H4 (cell line): ENCODE data around the gene CYBA. TPM values are rescaled to one million over a fixed set of nuclear protein-coding genes. Genes with fewer than 3 reads are reported as not detected.

ENCODE experiments used
- DNase-seq: peaks from one replicate; pipeline ENCODE4 v3.0.0-alpha.2; 2015; ENCODE audit warnings: low spot score
- total RNA-seq: library from RNA; depleted of rRNA; stranded (reverse); fragments of >200 nt; shearing (Covaris generic); gene quantifications from 2 replicates; pipeline ENCODE4 v1.2.3, GENCODE V29; 2014; rRNA removed

CYBA gene
- total RNA-seq, 1 experiment from 2014 or later = not detected

DNA sequence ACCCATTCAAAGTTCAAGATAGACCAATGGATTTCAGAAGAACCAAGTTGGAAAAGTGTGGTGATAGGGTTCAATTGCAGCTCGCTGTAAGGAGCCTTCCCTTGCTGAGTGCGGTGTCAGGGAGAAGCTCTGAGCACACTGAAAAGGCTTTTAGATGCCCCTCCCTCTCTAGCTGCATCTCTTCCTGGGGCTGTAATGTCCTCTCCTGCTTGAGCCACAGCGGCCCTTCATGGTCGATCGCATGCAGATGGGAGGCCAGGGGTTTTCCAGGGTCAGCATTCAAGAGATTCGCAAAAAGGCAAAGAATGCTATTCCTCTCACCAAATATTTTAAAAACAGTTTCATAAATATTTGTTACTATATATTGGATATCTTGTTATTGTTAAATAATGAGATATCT is 56.9 kb downstream of the CYBA start:
- no peak for DNase-seq

DNA sequence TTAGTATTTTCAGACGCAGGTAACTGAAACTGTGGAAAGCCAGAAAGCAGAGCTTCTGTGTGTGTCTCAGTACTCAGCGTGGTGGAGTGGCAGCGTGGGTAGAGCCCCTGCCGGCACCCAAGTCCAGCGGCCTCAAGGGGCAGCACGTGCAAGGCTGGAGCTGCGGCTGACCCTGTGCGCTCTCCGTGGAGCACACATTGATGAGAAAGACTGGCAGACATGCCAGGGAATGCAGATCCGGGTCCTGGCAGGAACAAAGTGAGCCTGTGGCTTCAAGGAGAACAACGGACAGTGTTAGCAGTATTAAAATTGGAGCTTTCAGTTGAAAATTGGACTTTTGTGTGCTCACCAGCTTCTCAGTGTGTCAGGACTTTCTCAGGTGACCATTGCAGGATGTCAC is 57.4 kb downstream of the CYBA start:
- no peak for DNase-seq

Other genes starting within 250 kb of the CYBA start
- gene ZFPM1, start 197.8 kb downstream of the CYBA start, total RNA-seq = 0.29 and 0.86 TPM in 2 replicates
- 6.4 and 10.6 TPM in 2 replicates for gene ZC3H18, start 80.7 kb downstream of the CYBA start, total RNA-seq
- gene IL17C, start 12.5 kb downstream of the CYBA start, total RNA-seq = not detected in 2 replicates
- 28.1 and 41.5 TPM in 2 replicates for gene MVD, start 12.0 kb upstream of the CYBA start, total RNA-seq
- gene SNAI3, start 35.5 kb upstream of the CYBA start, total RNA-seq = 0.27 and 0.62 TPM in 2 replicates
- 16.0 and 30.4 TPM in 2 replicates for gene RNF166, start 55.4 kb upstream of the CYBA start, total RNA-seq
- 12.2 and 12.6 TPM in 2 replicates for gene CTU2, start 55.5 kb upstream of the CYBA start, total RNA-seq
- 35.6 and 47.1 TPM in 2 replicates for gene PIEZO1, start 134.2 kb upstream of the CYBA start, total RNA-seq
- gene CDT1, start 152.7 kb upstream of the CYBA start, total RNA-seq = 26.4 and 27.0 TPM in 2 replicates
- 401 and 554 TPM in 2 replicates for gene APRT, start 160.9 kb upstream of the CYBA start, total RNA-seq
- gene GALNS, start 205.9 kb upstream of the CYBA start, total RNA-seq = 18.2 and 22.7 TPM in 2 replicates
- gene TRAPPC2L, start 206.1 kb upstream of the CYBA start, total RNA-seq = 50.7 and 54.2 TPM in 2 replicates
- not detected in 2 replicates for gene PABPN1L, start 215.6 kb upstream of the CYBA start, total RNA-seq